T-helper 2 cell treated with Interferon-gamma antibody and Interleukin-4, amounts not matched to agents 5 μg/mL and 100 μg/mL, for 36 hours (primary cell): Measurements from ENCODE around the gene NPSR1.
"Not testable (repeated sequence)": the region's sequence is repeated elsewhere in the genome, so short reads cannot be mapped to it uniquely, and the experiment has no call there.

Experiments
- DNase-seq: peaks from one replicate; pipeline ENCODE4 v3.0.0; 2021; ENCODE audit warnings: low spot score
- H3K27ac Mint-ChIP-seq: one replicate; pipeline ENCODE4 v1.8.0; 2021; ENCODE audit warnings: mild to moderate bottlenecking, mixed read lengths
- H3K27me3 Mint-ChIP-seq: one replicate; pipeline ENCODE4 v1.8.0; 2021; ENCODE audit warnings: low read depth, mixed read lengths
- H3K36me3 Mint-ChIP-seq: one replicate; pipeline ENCODE4 v1.8.0; 2021; ENCODE audit warnings: low read depth, mixed read lengths
- H3K4me1 Mint-ChIP-seq: one replicate; pipeline ENCODE4 v1.8.0; 2021; ENCODE audit warnings: low read depth, mixed read lengths
- H3K4me3 Mint-ChIP-seq: one replicate; pipeline ENCODE4 v1.8.0; 2022; ENCODE audit warnings: mild to moderate bottlenecking, moderate library complexity, mixed read lengths
- H3K9me3 Mint-ChIP-seq: one replicate; pipeline ENCODE4 v1.8.0; 2021; ENCODE audit warnings: mixed read lengths

NPSR1 gene

GRCh38 chr7:34868602-34869001 is 210.6 kb downstream of the NPSR1 start:
- not testable (repeated sequence) for H3K9me3 Mint-ChIP-seq, H3K27me3 Mint-ChIP-seq, DNase-seq, H3K36me3 Mint-ChIP-seq, H3K4me3 Mint-ChIP-seq, H3K4me1 Mint-ChIP-seq, H3K27ac Mint-ChIP-seq

GRCh38 chr7:34869057-34869456 is 211.0 kb downstream of the NPSR1 start:
- H3K27me3 Mint-ChIP-seq: no peaks in the 10 kb centered on the region
- no peaks in the 10 kb centered on the region for H3K36me3 Mint-ChIP-seq
- no peak overlapping the region for H3K4me3 Mint-ChIP-seq
- H3K27ac Mint-ChIP-seq: no peak overlapping the region
- no peaks in the 10 kb centered on the region for H3K4me1 Mint-ChIP-seq
- DNase-seq: no peak
- no peaks in the 10 kb centered on the region for H3K9me3 Mint-ChIP-seq

GRCh38 chr7:34870041-34870440 is 212.0 kb downstream of the NPSR1 start:
- H3K9me3 Mint-ChIP-seq, H3K4me1 Mint-ChIP-seq, H3K4me3 Mint-ChIP-seq, H3K36me3 Mint-ChIP-seq, H3K27ac Mint-ChIP-seq, DNase-seq, H3K27me3 Mint-ChIP-seq: not testable (repeated sequence)

GRCh38 chr7:34874329-34874728 is 216.3 kb downstream of the NPSR1 start:
- DNase-seq, H3K4me1 Mint-ChIP-seq, H3K27ac Mint-ChIP-seq, H3K9me3 Mint-ChIP-seq, H3K36me3 Mint-ChIP-seq, H3K27me3 Mint-ChIP-seq, H3K4me3 Mint-ChIP-seq: not testable (repeated sequence)

GRCh38 chr7:34875481-34875880 is 217.5 kb downstream of the NPSR1 start:
- H3K9me3 Mint-ChIP-seq: no peaks in the 10 kb centered on the region
- no peaks in the 10 kb centered on the region for H3K36me3 Mint-ChIP-seq
- H3K4me3 Mint-ChIP-seq: no peak overlapping the region
- no peaks in the 10 kb centered on the region for H3K4me1 Mint-ChIP-seq
- no peak for DNase-seq
- H3K27ac Mint-ChIP-seq: no peak overlapping the region
- H3K27me3 Mint-ChIP-seq: no peaks in the 10 kb centered on the region

- not testable (repeated sequence) for H3K36me3 Mint-ChIP-seq, H3K27me3 Mint-ChIP-seq, H3K4me3 Mint-ChIP-seq
These were observed 221.1 kb downstream of the NPSR1 start for GRCh38 chr7:34878944-34879735.

GRCh38 chr7:34879871-34880270 is 221.9 kb downstream of the NPSR1 start:
- no peak overlapping the region for H3K4me3 Mint-ChIP-seq
- no peak for DNase-seq
- no peaks in the 10 kb centered on the region for H3K36me3 Mint-ChIP-seq
- H3K4me1 Mint-ChIP-seq: no peaks in the 10 kb centered on the region
- H3K27me3 Mint-ChIP-seq: no peaks in the 10 kb centered on the region
- no peak overlapping the region for H3K27ac Mint-ChIP-seq
- peaks cover 14% of the 10 kb centered on the region for H3K9me3 Mint-ChIP-seq

More at GRCh38 chr7:34878944-34879735, 221.1 kb downstream of the NPSR1 start:
- H3K4me1 Mint-ChIP-seq, DNase-seq, H3K27ac Mint-ChIP-seq: not testable (repeated sequence)
- H3K9me3 Mint-ChIP-seq: peaks cover 12% of the 10 kb centered on the region

GRCh38 chr7:34883855-34884254 is 225.8 kb downstream of the NPSR1 start:
- not testable (repeated sequence) for H3K27me3 Mint-ChIP-seq, H3K27ac Mint-ChIP-seq, H3K4me3 Mint-ChIP-seq, H3K36me3 Mint-ChIP-seq, DNase-seq, H3K4me1 Mint-ChIP-seq
- peaks cover 17% of the 10 kb centered on the region for H3K9me3 Mint-ChIP-seq

- peaks cover 2% of the 10 kb centered on the region for H3K27me3 Mint-ChIP-seq
- no peaks in the 10 kb centered on the region for H3K4me1 Mint-ChIP-seq
- no peaks in the 10 kb centered on the region for H3K36me3 Mint-ChIP-seq
- no peak overlapping the region for H3K27ac Mint-ChIP-seq
- H3K9me3 Mint-ChIP-seq: peaks cover 15% of the 10 kb centered on the region
- H3K4me3 Mint-ChIP-seq: no peak overlapping the region
- no peak for DNase-seq
These were observed 228.8 kb downstream of the NPSR1 start for GRCh38 chr7:34886856-34887255.

GRCh38 chr7:34889951-34890350 is 231.9 kb downstream of the NPSR1 start:
- no peak overlapping the region for H3K27ac Mint-ChIP-seq
- DNase-seq: no peak
- no peak overlapping the region for H3K4me3 Mint-ChIP-seq
- H3K36me3 Mint-ChIP-seq: no peaks in the 10 kb centered on the region
- peaks cover 8% of the 10 kb centered on the region for H3K9me3 Mint-ChIP-seq
- no peaks in the 10 kb centered on the region for H3K4me1 Mint-ChIP-seq
- peaks cover 2% of the 10 kb centered on the region for H3K27me3 Mint-ChIP-seq

GRCh38 chr7:34895202-34895601 is 237.2 kb downstream of the NPSR1 start:
- Mint-ChIP-seq H3K4me3 (no peak overlapping the region), H3K36me3 (no peaks in the 10 kb centered on the region), H3K27ac (no peak overlapping the region), H3K4me1 (no peaks in the 10 kb centered on the region), H3K9me3 (peaks cover 5% of the 10 kb centered on the region), H3K27me3 (no peaks in the 10 kb centered on the region)
- DNase-seq: no peak
